Body of pancreas (tissue), 4 donors: ENCODE measurements around the gene PON3.

Source experiments
- CTCF ChIP-seq, 7 experiments: fragments of 450-650 bp in 4 of 7; fragments of 200-600 bp in 3 of 7; sonication (generic) in 3 of 7; IDR thresholded peaks; one replicate each; pipeline ENCODE4 v1.5.1; 2016 to 2019; ENCODE audit warnings: antibody characterized with exemption in 7 of 7
- POLR2A ChIP-seq, 3 donors: fragments of 450-650 bp; IDR thresholded peaks; one replicate each; pipeline ENCODE4 v1.6.1; 2016; ENCODE audit warnings: antibody characterized with exemption in 3 of 3, mild to moderate bottlenecking in 2 of 3

- TF ChIP-seq CTCF (IDR thresholded peaks at IDR 0.05) (no peak), POLR2A (IDR thresholded peaks at IDR 0.05) (no peak)
Measured at GRCh38 chr7:95316588-95316987, 79.6 kb downstream of the PON3 start.
